Gastrocnemius medialis (tissue), 4 donors: Measurements from ENCODE around the gene ITFG2. TPM values are rescaled to one million over a fixed set of nuclear protein-coding genes. Genes with fewer than 3 reads are reported as not detected.

Experiments
- ATAC-seq, 2 donors: fragments of 150-250 bp; one replicate each; pipeline ENCODE4 v1.9.1; 2016
- DNase-seq, 2 donors: peaks; one replicate each; pipeline ENCODE4 v3.0.0-alpha.2; 2019
- H3K27ac ChIP-seq, 4 donors: fragments of 200-600 bp; sonication (generic); 1 replicate in 1 of 4; 2 replicates in 3 of 4; pipeline ENCODE4 v1.5.1; 2016 to 2018; ENCODE audit warnings: mild to moderate bottlenecking in 2 of 4, moderate library complexity in 1 of 4
- H3K27me3 ChIP-seq, 3 donors: fragments of 200-600 bp; sonication (generic) in 2 of 3; 1 replicate in 1 of 3; 2 replicates in 2 of 3; pipeline versions ENCODE4 v1.5.1 to v1.6.0; 2016 to 2019; ENCODE audit warnings: mild to moderate bottlenecking in 1 of 3, moderate library complexity in 1 of 3
- H3K36me3 ChIP-seq, 2 donors: fragments of 200-600 bp; sonication (generic) in 1 of 2; one replicate each; pipeline ENCODE4 v1.5.1; 2017 to 2018
- H3K4me1 ChIP-seq, 2 donors: fragments of 200-600 bp; sonication (generic) in 1 of 2; one replicate each; pipeline ENCODE4 v1.5.1; 2016 to 2017; ENCODE audit warnings: mild to moderate bottlenecking in 2 of 2
- H3K4me3 ChIP-seq, 4 donors: fragments of 200-600 bp; sonication (generic) in 3 of 4; 1 replicate in 1 of 4; 2 replicates in 3 of 4; pipeline ENCODE4 v1.5.1; 2016 to 2019; ENCODE audit warnings: mild to moderate bottlenecking in 2 of 4
- H3K9me3 ChIP-seq, 3 donors: fragments of 200-600 bp; sonication (generic) in 2 of 3; 1 replicate in 1 of 3; 2 replicates in 2 of 3; pipeline ENCODE4 v1.5.1; 2016 to 2019
- CTCF ChIP-seq, 5 experiments: fragments of 450-650 bp in 3 of 5; fragments of 200-600 bp in 2 of 5; sonication (generic) in 2 of 5; IDR thresholded peaks in 4 of 5; conservative IDR thresholded peaks in 1 of 5; 1 replicate in 4 of 5; 2 replicates in 1 of 5; pipeline ENCODE4 v1.5.1; 2016 to 2019; ENCODE audit warnings: antibody characterized with exemption in 5 of 5, mild to moderate bottlenecking in 3 of 5, moderate library complexity in 3 of 5
- POLR2A ChIP-seq, 2 donors: fragments of 450-650 bp; IDR thresholded peaks; one replicate each; pipeline ENCODE4 v1.6.1; 2017; ENCODE audit warnings: antibody characterized with exemption in 2 of 2, mild to moderate bottlenecking in 2 of 2, moderate library complexity in 2 of 2
- in situ Hi-C, 4 donors: fragments of 200-750 bp; cut with MboI; loops; one replicate each; pipeline versions ENCODE4 v1.15.0 to v1.8.0; 2017; ENCODE audit warnings: low sequenced_read_pairs in 4 of 4
- intact Hi-C: fragments of 100-400 bp; cut with DNase I; formaldehyde crosslinking; loops from one replicate; pipeline ENCODE4 v1.15.1; 2023; ENCODE audit warnings: low total_unique reads
- total RNA-seq, 4 donors: library from RNA; depleted of rRNA; stranded (reverse); fragments of >200 nt; gene quantifications; one replicate each; pipeline versions ENCODE4 v1.1.0 to v1.2.3, GENCODE V29; 2016

ITFG2 gene
- total RNA-seq, 4 donors from 2014 or later = 5.1 to 7.2 (median 5.9) TPM

- H3K27ac ChIP-seq = no peak overlapping the region
- DNase-seq (no peak), ATAC-seq (no peak)
- H3K4me3 ChIP-seq = no peak overlapping the region
- H3K9me3 ChIP-seq = no peaks in the 10 kb centered on the region
- no peaks in the 10 kb centered on the region for H3K36me3 ChIP-seq
- no peaks in the 10 kb centered on the region for H3K27me3 ChIP-seq
- H3K4me1 ChIP-seq = peaks cover 13 to 20% of the 10 kb centered on the region in 2 donors
- TF ChIP-seq POLR2A (IDR thresholded peaks at IDR 0.05) = no peak
- TF ChIP-seq CTCF (IDR thresholded peaks at IDR 0.05 in 4 of 5, conservative IDR thresholded peaks at IDR 0.05 in 1 of 5) = no peak
- in situ Hi-C loops (loop anchor here in 1 of 4 donors (10.0 kb wide), 1 partner anchor 180 kb away; no protein-coding TSS in a partner anchor), intact Hi-C loops (loop anchor here (10.0 kb wide), 1 partner anchor 190 kb away; no protein-coding TSS in a partner anchor)
Observed at GRCh38 chr12:2854669-2855453, 42.4 kb downstream of the ITFG2 start.

GRCh38 chr12:2855546-2855945, 43.1 kb downstream of the ITFG2 start:
- H3K4me1 ChIP-seq = peaks cover 13 to 20% of the 10 kb centered on the region in 2 donors
- no peak overlapping the region for H3K4me3 ChIP-seq
- H3K9me3 ChIP-seq = no peaks in the 10 kb centered on the region
- H3K27ac ChIP-seq = no peak overlapping the region
- no peak for TF ChIP-seq POLR2A (IDR thresholded peaks at IDR 0.05)
- TF ChIP-seq CTCF (IDR thresholded peaks at IDR 0.05 in 4 of 5, conservative IDR thresholded peaks at IDR 0.05 in 1 of 5) = no peak
- ATAC-seq (no peak), DNase-seq (no peak)
- no peaks in the 10 kb centered on the region for H3K27me3 ChIP-seq
- intact Hi-C loops = loop anchor here (10.0 kb wide), 1 partner anchor 189 kb away; no protein-coding TSS in a partner anchor
- no peaks in the 10 kb centered on the region for H3K36me3 ChIP-seq
- in situ Hi-C loops = loop anchor here in 1 of 4 donors (10.0 kb wide), 1 partner anchor 179 kb away; no protein-coding TSS in a partner anchor

GRCh38 chr12:2856051-2856450, 43.6 kb downstream of the ITFG2 start:
- Histone ChIP-seq H3K27ac (no peak overlapping the region), H3K4me3 (no peak overlapping the region), H3K27me3 (no peaks in the 10 kb centered on the region), H3K4me1 (peaks cover 13 to 20% of the 10 kb centered on the region in 2 donors), H3K9me3 (no peaks in the 10 kb centered on the region), H3K36me3 (no peaks in the 10 kb centered on the region)
- TF ChIP-seq POLR2A (IDR thresholded peaks at IDR 0.05) (no peak), CTCF (IDR thresholded peaks at IDR 0.05 in 4 of 5, conservative IDR thresholded peaks at IDR 0.05 in 1 of 5) (no peak)
- ATAC-seq (peak; percentile 51 to 57), DNase-seq (no peak)
- in situ Hi-C loops = loop anchor here in 1 of 4 donors (10.0 kb wide), 1 partner anchor 179 kb away; no protein-coding TSS in a partner anchor
- intact Hi-C loops = loop anchor here (10.0 kb wide), 1 partner anchor 189 kb away; no protein-coding TSS in a partner anchor

- peaks cover 13 to 20% of the 10 kb centered on the region in 2 donors for H3K4me1 ChIP-seq
- intact Hi-C loops (loop anchor here (10.0 kb wide), 1 partner anchor 188 kb away; no protein-coding TSS in a partner anchor), in situ Hi-C loops (loop anchor here in 1 of 4 donors (10.0 kb wide), 1 partner anchor 178 kb away; no protein-coding TSS in a partner anchor)
- DNase-seq (no peak), ATAC-seq (no peak)
- no peak within 1 kb of the TSS for H3K4me3 ChIP-seq
- H3K9me3 ChIP-seq = no peaks in the 10 kb centered on the region
- H3K36me3 ChIP-seq = no peaks in the 10 kb centered on the region
- H3K27ac ChIP-seq = peak within 1 kb of the TSS; percentile 73 to 78 (median 76)
- no peaks in the 10 kb centered on the region for H3K27me3 ChIP-seq
- TF ChIP-seq POLR2A (IDR thresholded peaks at IDR 0.05) (no peak), CTCF (IDR thresholded peaks at IDR 0.05 in 4 of 5, conservative IDR thresholded peaks at IDR 0.05 in 1 of 5) (no peak)
Observed at GRCh38 chr12:2857021-2857431, 44.6 kb downstream of the ITFG2 start, which contains the start of gene TEX52. Gene TEX52 (minus strand): TSS chr12:2857039. CDS start chr12:2857026, 13 bp downstream.
